HUES48 (cell line): ENCODE results near the gene BEX1.
"Not testable (repeated sequence)": the region's sequence is repeated elsewhere in the genome, so short reads cannot be mapped to it uniquely, and the experiment has no call there.

ENCODE experiments used
- H3K27ac ChIP-seq: one replicate; pipeline ENCODE4 v1.7.0; 2013; ENCODE audit warnings: low read depth, low read length, inconsistent platforms
- H3K27me3 ChIP-seq: 2 replicates; pipeline ENCODE4 v1.6.1; 2013; ENCODE audit warnings: mild to moderate bottlenecking, low read length; ENCODE audit not compliant: control insufficient read depth, insufficient read depth
- H3K36me3 ChIP-seq: 2 replicates; pipeline ENCODE4 v1.6.1; 2013; ENCODE audit warnings: low read length; ENCODE audit not compliant: control insufficient read depth, insufficient read depth
- H3K4me1 ChIP-seq: 2 replicates; pipeline ENCODE4 v1.6.1; 2013; ENCODE audit warnings: mild to moderate bottlenecking, low read length; ENCODE audit not compliant: control insufficient read depth, insufficient read depth
- H3K4me3 ChIP-seq: 2 replicates; pipeline ENCODE4 v1.5.1; 2013; ENCODE audit warnings: mild to moderate bottlenecking, low read depth, low read length
- H3K9ac ChIP-seq: 2 replicates; pipeline ENCODE4 v1.6.1; 2013; ENCODE audit warnings: mild to moderate bottlenecking, low read depth, low read length, moderate library complexity
- H3K9me3 ChIP-seq: 2 replicates; pipeline ENCODE4 v1.6.1; 2013; ENCODE audit warnings: low read length; ENCODE audit not compliant: control insufficient read depth, insufficient read depth

BEX1 gene

GRCh38 chrX:103081051-103081450 is 17.1 kb upstream of the BEX1 start:
- Histone ChIP-seq H3K9ac (no peak overlapping the region), H3K27me3 (peaks cover 4% of the 10 kb centered on the region; the same call in 1 of the 2 replicates), H3K36me3 (no peaks in the 10 kb centered on the region), H3K27ac (no peak overlapping the region), H3K4me3 (no peak overlapping the region), H3K9me3 (no peaks in the 10 kb centered on the region), H3K4me1 (no peaks in the 10 kb centered on the region)

GRCh38 chrX:103073467-103073866 is 9.5 kb upstream of the BEX1 start:
- H3K4me1 ChIP-seq: no peaks in the 10 kb centered on the region
- H3K9me3 ChIP-seq: peaks cover 2% of the 10 kb centered on the region
- H3K27me3 ChIP-seq: no peaks in the 10 kb centered on the region
- H3K36me3 ChIP-seq: no peaks in the 10 kb centered on the region
- H3K4me3 ChIP-seq: no peak overlapping the region
- H3K27ac ChIP-seq: no peak overlapping the region
- no peak overlapping the region for H3K9ac ChIP-seq

- Histone ChIP-seq H3K4me3 (no peak overlapping the region), H3K27ac (no peak overlapping the region), H3K36me3 (0 out of 2 replicates have a peak, but pooled peaks cover 3% of the 10 kb centered on the region), H3K27me3 (no peaks in the 10 kb centered on the region; the same call in 1 of the 2 replicates), H3K4me1 (no peaks in the 10 kb centered on the region), H3K9ac (no peak overlapping the region), H3K9me3 (peaks cover 2% of the 10 kb centered on the region)
These were observed 2.6 kb upstream of the BEX1 start for GRCh38 chrX:103066606-103067005.

GRCh38 chrX:103063191-103063845 is 653 bp downstream of the BEX1 start:
- no peaks in the 10 kb centered on the region; the same call in 1 of the 2 replicates for H3K27me3 ChIP-seq
- H3K4me3 ChIP-seq: peak overlapping the region; percentile 78
- H3K9me3 ChIP-seq: no peaks in the 10 kb centered on the region
- peak overlapping the region; percentile 85 for H3K27ac ChIP-seq
- 0 out of 2 replicates have a peak, but pooled peaks cover 3% of the 10 kb centered on the region for H3K36me3 ChIP-seq
- H3K4me1 ChIP-seq: peaks cover 5% of the 10 kb centered on the region; the same call in 1 of the 2 replicates
- H3K9ac ChIP-seq: peak overlapping the region; percentile 85; the same call in 1 of the 2 replicates

GRCh38 chrX:103061486-103061885 is 2.5 kb downstream of the BEX1 start:
- Histone ChIP-seq H3K4me1 (peaks cover 5% of the 10 kb centered on the region; the same call in 1 of the 2 replicates), H3K9me3 (no peaks in the 10 kb centered on the region), H3K4me3 (no peak overlapping the region), H3K27me3 (no peaks in the 10 kb centered on the region; the same call in 1 of the 2 replicates), H3K9ac (no peak overlapping the region), H3K27ac (peak overlapping the region; percentile 54), H3K36me3 (0 out of 2 replicates have a peak, but pooled peaks cover 3% of the 10 kb centered on the region)

GRCh38 chrX:103056902-103057301 is 7.1 kb downstream of the BEX1 start:
- Histone ChIP-seq H3K9ac (no peak overlapping the region), H3K27me3 (no peaks in the 10 kb centered on the region; the same call in 1 of the 2 replicates), H3K36me3 (no peaks in the 10 kb centered on the region)

GRCh38 chrX:103052625-103053024 is 11.3 kb downstream of the BEX1 start:
- Histone ChIP-seq H3K9ac (no peak overlapping the region), H3K9me3 (no peaks in the 10 kb centered on the region; the same call in 1 of the 2 replicates), H3K4me1 (no peaks in the 10 kb centered on the region), H3K36me3 (no peaks in the 10 kb centered on the region), H3K27ac (no peak overlapping the region), H3K4me3 (no peak overlapping the region), H3K27me3 (no peaks in the 10 kb centered on the region)

More at GRCh38 chrX:103056902-103057301, 7.1 kb downstream of the BEX1 start:
- no peak overlapping the region for H3K27ac ChIP-seq
- no peak overlapping the region for H3K4me3 ChIP-seq
- peaks cover 5% of the 10 kb centered on the region; the same call in 1 of the 2 replicates for H3K4me1 ChIP-seq
- H3K9me3 ChIP-seq: no peaks in the 10 kb centered on the region

GRCh38 chrX:103051260-103051789 is 12.6 kb downstream of the BEX1 start:
- peak overlapping the region; percentile 19 for H3K4me3 ChIP-seq
- H3K27ac ChIP-seq: no peak overlapping the region
- H3K9me3 ChIP-seq: peaks cover 6% of the 10 kb centered on the region; the same call in 1 of the 2 replicates
- H3K4me1 ChIP-seq: no peaks in the 10 kb centered on the region
- H3K27me3 ChIP-seq: no peaks in the 10 kb centered on the region
- H3K9ac ChIP-seq: no peak overlapping the region
- no peaks in the 10 kb centered on the region for H3K36me3 ChIP-seq

- H3K27me3 ChIP-seq, H3K9ac ChIP-seq, H3K4me3 ChIP-seq, H3K4me1 ChIP-seq, H3K27ac ChIP-seq, H3K9me3 ChIP-seq, H3K36me3 ChIP-seq: not testable (repeated sequence)
These were observed 30.6 kb downstream of the BEX1 start for GRCh38 chrX:103033371-103033770.

- no peak overlapping the region for H3K4me3 ChIP-seq
- no peak overlapping the region for H3K9ac ChIP-seq
- H3K27me3 ChIP-seq: no peaks in the 10 kb centered on the region
- no peaks in the 10 kb centered on the region for H3K9me3 ChIP-seq
- no peak overlapping the region for H3K27ac ChIP-seq
- H3K4me1 ChIP-seq: no peaks in the 10 kb centered on the region
- H3K36me3 ChIP-seq: no peaks in the 10 kb centered on the region
These were observed 46.4 kb downstream of the BEX1 start for GRCh38 chrX:103017542-103017941.

GRCh38 chrX:103012945-103013344 is 51.0 kb downstream of the BEX1 start:
- Histone ChIP-seq H3K4me1 (no peaks in the 10 kb centered on the region), H3K9me3 (peaks cover 8% of the 10 kb centered on the region; the same call in 1 of the 2 replicates), H3K27me3 (no peaks in the 10 kb centered on the region), H3K9ac (no peak overlapping the region), H3K4me3 (no peak overlapping the region), H3K36me3 (no peaks in the 10 kb centered on the region), H3K27ac (no peak overlapping the region)
